Endothelial cell of umbilical vein (primary cell): ENCODE data around the gene CCDC182.

Experiments
- CTCF ChIP-seq, 2 donors: IDR thresholded peaks; 1 replicate in 1 of 2; 2 replicates in 1 of 2; pipeline ENCODE4 v1.5.1; 2011; ENCODE audit warnings: low read length in 2 of 2, mild to moderate bottlenecking in 2 of 2, moderate library complexity in 2 of 2, control low read depth in 1 of 2, inconsistent platforms in 1 of 2, low read depth in 1 of 2; ENCODE audit not compliant: insufficient read depth in 1 of 2; ENCODE audit errors: extremely low read depth in 1 of 2
- EZH2 ChIP-seq: IDR thresholded peaks from 2 replicates; pipeline ENCODE4 v1.6.1; 2012; ENCODE audit warnings: borderline replicate concordance, low read depth, mild to moderate bottlenecking, moderate library complexity, low read length, inconsistent platforms; ENCODE audit not compliant: severe bottlenecking
- JUN ChIP-seq: IDR thresholded peaks from 2 replicates; pipeline ENCODE4 v1.6.1; 2011; ENCODE audit warnings: borderline replicate concordance, low read depth; ENCODE audit not compliant: insufficient read length, insufficient read depth
- MAX ChIP-seq: IDR thresholded peaks from 2 replicates; pipeline ENCODE4 v1.6.1; 2011; ENCODE audit not compliant: insufficient read depth, insufficient read length
- MYC ChIP-seq: IDR thresholded peaks from one replicate; pipeline ENCODE4 v1.6.1; 2011; ENCODE audit warnings: mild to moderate bottlenecking, low read depth, low read length
- POLR2A ChIP-seq: IDR thresholded peaks from 2 replicates; pipeline ENCODE4 v1.6.1; 2012; ENCODE audit warnings: low read depth, mild to moderate bottlenecking, control low read depth, low read length
- POLR2AphosphoS5 ChIP-seq: IDR thresholded peaks from 2 replicates; pipeline ENCODE4 v1.6.1; 2012; ENCODE audit warnings: low read depth, mild to moderate bottlenecking, control low read depth, low read length, moderate library complexity; ENCODE audit not compliant: insufficient read depth

- no peak for TF ChIP-seq CTCF (IDR thresholded peaks at IDR 0.05; ENCODE audit: extremely low read depth in 1 of 2, insufficient read depth in 1 of 2, low read depth in 1 of 2, low read length in 2 of 2)
- TF ChIP-seq POLR2AphosphoS5 = no peak
- TF ChIP-seq POLR2A = no peak
- no peak for TF ChIP-seq MYC
- TF ChIP-seq EZH2 = no peak
- no peak for TF ChIP-seq JUN
- TF ChIP-seq MAX = no peak
Measured at GRCh38 chr17:57727630-57728175, 17.4 kb downstream of the CCDC182 start.
